Left lung (tissue), 10 donors: ENCODE data around the gene DNAJC4. TPM values are rescaled to one million over a fixed set of nuclear protein-coding genes. Genes with fewer than 3 reads are reported as not detected.
A peak's percentile ranks its signal among the peaks of the same experiment; 100 is the strongest.

ENCODE experiments used
- ATAC-seq: fragments of 200-7000 bp; cut with Tn5 transposase; one replicate; pipeline ENCODE4 v1.9.1; 2020; ENCODE audit warnings: moderate library complexity
- DNase-seq, 4 donors: peaks; one replicate each; pipeline ENCODE4 v3.0.0-alpha.2; 2013 to 2020
- H3K27ac ChIP-seq, 2 donors: fragments of 200-600 bp; sonication (generic) in 1 of 2; one replicate each; pipeline versions ENCODE4 v1.5.0 to v1.8.0; 2020 to 2021
- H3K27me3 ChIP-seq, 2 donors: fragments of 200-600 bp; sonication (generic) in 1 of 2; one replicate each; pipeline versions ENCODE4 v1.5.0 to v1.8.0; 2020 to 2021
- H3K36me3 ChIP-seq, 2 donors: fragments of 200-600 bp; sonication (generic) in 1 of 2; one replicate each; pipeline versions ENCODE4 v1.5.0 to v1.8.0; 2020 to 2021
- H3K4me1 ChIP-seq, 2 donors: fragments of 200-600 bp; one replicate each; pipeline ENCODE4 v1.8.0; 2021
- H3K4me3 ChIP-seq, 2 donors: fragments of 200-600 bp; sonication (generic) in 1 of 2; one replicate each; pipeline versions ENCODE4 v1.5.0 to v1.8.0; 2020 to 2021; ENCODE audit warnings: mild to moderate bottlenecking in 1 of 2
- H3K9me3 ChIP-seq, 2 donors: fragments of 200-600 bp; sonication (generic) in 1 of 2; one replicate each; pipeline versions ENCODE4 v1.5.0 to v1.8.0; 2020 to 2021
- CTCF ChIP-seq, 2 donors: fragments of 200-600 bp; sonication (generic) in 1 of 2; IDR thresholded peaks; one replicate each; pipeline versions ENCODE4 v1.5.0 to v1.8.0; 2021; ENCODE audit warnings: antibody characterized with exemption in 2 of 2
- intact Hi-C, 2 donors: fragments of 100-400 bp; cut with DNase I; formaldehyde crosslinking; loops; one replicate each; pipeline versions ENCODE4 v1.11.2 to v1.14.2; 2022
- polyA plus RNA-seq, 6 donors: library from polyadenylated mRNA; unstranded; fragments of 120-200 nt; gene quantifications; one replicate each; pipeline ENCODE4 v1.2.1, GENCODE V29; 2013; ENCODE audit not compliant: insufficient read length in 6 of 6
- total RNA-seq, 2 donors: library from RNA; stranded (reverse); fragmentation: NEBNext Ultra II Directional; extraction: Animal tissue kit (Norgen Biotek cat#: 25700); gene quantifications; one replicate each; pipeline ENCODE4 v1.2.1, GENCODE V29; 2021
- donor health status: DM: no; HTN: yes; CAD: no.
- donor health status: DM: no; HTN: no; CAD: no.

The DNAJC4 gene
- total and polyA plus RNA-seq, 8 donors = 26.0 to 83.9 (median 68.7) TPM

- ATAC-seq = no peak
- intact Hi-C loops = no loop called here
- H3K36me3 ChIP-seq = peaks cover 0 to 70% of the 10 kb centered on the region in 2 donors
- no peak overlapping the region for H3K27ac ChIP-seq
- DNase-seq = no peak
- TF ChIP-seq CTCF (IDR thresholded peaks at IDR 0.05) = no peak
- no peak overlapping the region for H3K4me3 ChIP-seq
- no peaks in the 10 kb centered on the region for H3K27me3 ChIP-seq
- H3K4me1 ChIP-seq = peaks cover 19 to 26% of the 10 kb centered on the region in 2 donors
- H3K9me3 ChIP-seq = no peaks in the 10 kb centered on the region
These were observed 7.7 kb upstream of the DNAJC4 start for GRCh38 chr11:64222651-64223000.

- Histone ChIP-seq H3K4me3 (no peak overlapping the region), H3K9me3 (no peaks in the 10 kb centered on the region), H3K27ac (no peak overlapping the region), H3K4me1 (peaks cover 23 to 31% of the 10 kb centered on the region in 2 donors), H3K27me3 (no peaks in the 10 kb centered on the region), H3K36me3 (peaks cover 0 to 65% of the 10 kb centered on the region in 2 donors)
- no peak for DNase-seq
- intact Hi-C loops = no loop called here
- TF ChIP-seq CTCF (IDR thresholded peaks at IDR 0.05) = no peak
- no peak for ATAC-seq
These were observed 7.2 kb upstream of the DNAJC4 start for GRCh38 chr11:64223001-64223651.

- Histone ChIP-seq H3K36me3 (peaks cover 0 to 53% of the 10 kb centered on the region in 2 donors), H3K9me3 (no peaks in the 10 kb centered on the region), H3K4me3 (peak overlapping the region in 1 of 2 donors; percentile 72), H3K27ac (peak overlapping the region in 1 of 2 donors; percentile 86), H3K27me3 (no peaks in the 10 kb centered on the region), H3K4me1 (peaks cover 28 to 43% of the 10 kb centered on the region in 2 donors)
- intact Hi-C loops = no loop called here
- ATAC-seq = no peak
- TF ChIP-seq CTCF (IDR thresholded peaks at IDR 0.05) = no peak
- DNase-seq = no peak
These were observed 6.0 kb upstream of the DNAJC4 start for GRCh38 chr11:64224151-64224890.

- Histone ChIP-seq H3K9me3 (no peaks in the 10 kb centered on the region), H3K27ac (peak overlapping the region; percentile 80 to 86), H3K27me3 (no peaks in the 10 kb centered on the region), H3K36me3 (peaks cover 0 to 46% of the 10 kb centered on the region in 2 donors), H3K4me3 (peak overlapping the region; percentile 72 to 75), H3K4me1 (peaks cover 34 to 50% of the 10 kb centered on the region in 2 donors)
- DNase-seq (no peak), ATAC-seq (no peak)
- no peak for TF ChIP-seq CTCF (IDR thresholded peaks at IDR 0.05)
- intact Hi-C loops = no loop called here
These were observed 5.3 kb upstream of the DNAJC4 start for GRCh38 chr11:64224891-64225607.
